Stomach (tissue), 4 donors: ENCODE measurements around the gene ELP4.

ENCODE experiments used
- EP300 ChIP-seq: sonication (generic); formaldehyde crosslinking; IDR thresholded peaks from one replicate; pipeline ENCODE4 v1.6.1; 2017; ENCODE audit warnings: antibody characterized with exemption
- POLR2A ChIP-seq, 4 donors: fragments of 450-650 bp; IDR thresholded peaks; one replicate each; pipeline ENCODE4 v1.6.1; 2016; ENCODE audit warnings: antibody characterized with exemption in 4 of 4, control low read depth in 2 of 4, mild to moderate bottlenecking in 1 of 4, moderate library complexity in 1 of 4
- POLR2AphosphoS5 ChIP-seq, 3 donors: sonication (generic); formaldehyde crosslinking; IDR thresholded peaks; one replicate each; pipeline ENCODE4 v1.6.1; 2016; ENCODE audit warnings: antibody characterized with exemption in 3 of 3
- TF ChIP-seq, protein P1 (sequence below), 7 experiments: fragments of 450-650 bp in 4 of 7; fragments of 200-600 bp in 3 of 7; sonication (generic) in 3 of 7; IDR thresholded peaks; one replicate each; pipeline ENCODE4 v1.5.1; 2016 to 2019; ENCODE audit warnings: antibody characterized with exemption in 7 of 7, control low read depth in 2 of 7, mild to moderate bottlenecking in 1 of 7

DNA sequence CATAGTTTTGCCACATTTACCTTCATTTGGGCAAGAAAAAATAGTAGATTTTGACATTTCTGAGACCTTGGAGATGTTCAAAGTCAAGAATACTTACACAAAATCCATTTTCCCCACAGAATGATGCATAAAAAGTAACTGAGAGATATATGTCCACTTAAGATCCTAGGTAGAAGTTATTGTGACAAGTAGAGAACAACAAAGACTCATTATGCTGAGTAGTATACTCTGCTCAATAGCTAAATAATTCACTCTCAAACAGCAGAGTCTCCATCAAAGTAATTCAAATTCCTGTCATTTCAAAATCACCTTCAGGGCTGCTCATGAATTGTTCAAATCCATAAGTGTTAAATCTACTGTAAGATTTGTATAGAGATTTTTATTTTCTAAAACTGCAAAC lies 35.5 kb upstream of the ELP4 start:
- TF ChIP-seq, protein P1, sequence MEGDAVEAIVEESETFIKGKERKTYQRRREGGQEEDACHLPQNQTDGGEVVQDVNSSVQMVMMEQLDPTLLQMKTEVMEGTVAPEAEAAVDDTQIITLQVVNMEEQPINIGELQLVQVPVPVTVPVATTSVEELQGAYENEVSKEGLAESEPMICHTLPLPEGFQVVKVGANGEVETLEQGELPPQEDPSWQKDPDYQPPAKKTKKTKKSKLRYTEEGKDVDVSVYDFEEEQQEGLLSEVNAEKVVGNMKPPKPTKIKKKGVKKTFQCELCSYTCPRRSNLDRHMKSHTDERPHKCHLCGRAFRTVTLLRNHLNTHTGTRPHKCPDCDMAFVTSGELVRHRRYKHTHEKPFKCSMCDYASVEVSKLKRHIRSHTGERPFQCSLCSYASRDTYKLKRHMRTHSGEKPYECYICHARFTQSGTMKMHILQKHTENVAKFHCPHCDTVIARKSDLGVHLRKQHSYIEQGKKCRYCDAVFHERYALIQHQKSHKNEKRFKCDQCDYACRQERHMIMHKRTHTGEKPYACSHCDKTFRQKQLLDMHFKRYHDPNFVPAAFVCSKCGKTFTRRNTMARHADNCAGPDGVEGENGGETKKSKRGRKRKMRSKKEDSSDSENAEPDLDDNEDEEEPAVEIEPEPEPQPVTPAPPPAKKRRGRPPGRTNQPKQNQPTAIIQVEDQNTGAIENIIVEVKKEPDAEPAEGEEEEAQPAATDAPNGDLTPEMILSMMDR (IDR thresholded peaks at IDR 0.05): no peak
- TF ChIP-seq EP300 (no peak), POLR2A (IDR thresholded peaks at IDR 0.05) (no peak), POLR2AphosphoS5 (IDR thresholded peaks at IDR 0.05) (no peak)
